Panc1 (cell line): ENCODE data around the gene OR5A2.

Experiments used
- CTCF ChIP-seq: fragments of 450-650 bp; IDR thresholded peaks from 2 replicates; pipeline ENCODE4 v1.5.1; 2017; ENCODE audit warnings: mild to moderate bottlenecking
- POLR2AphosphoS5 ChIP-seq: IDR thresholded peaks from 2 replicates; pipeline ENCODE4 v1.6.1; 2012; ENCODE audit warnings: mild to moderate bottlenecking, low read depth, low read length, moderate library complexity
- REST ChIP-seq, 2 experiments: IDR thresholded peaks; 2 replicates each; pipeline ENCODE4 v1.6.1; 2011 to 2012; ENCODE audit warnings: low read depth in 2 of 2, control low read depth in 1 of 2, low read length in 1 of 2, mild to moderate bottlenecking in 1 of 2, moderate library complexity in 1 of 2; ENCODE audit not compliant: insufficient read depth in 1 of 2
- SIN3A ChIP-seq: IDR thresholded peaks from 2 replicates; pipeline ENCODE4 v1.6.1; 2012; ENCODE audit warnings: low read depth, mild to moderate bottlenecking, low read length, moderate library complexity, borderline replicate concordance; ENCODE audit not compliant: insufficient read depth

DNA sequence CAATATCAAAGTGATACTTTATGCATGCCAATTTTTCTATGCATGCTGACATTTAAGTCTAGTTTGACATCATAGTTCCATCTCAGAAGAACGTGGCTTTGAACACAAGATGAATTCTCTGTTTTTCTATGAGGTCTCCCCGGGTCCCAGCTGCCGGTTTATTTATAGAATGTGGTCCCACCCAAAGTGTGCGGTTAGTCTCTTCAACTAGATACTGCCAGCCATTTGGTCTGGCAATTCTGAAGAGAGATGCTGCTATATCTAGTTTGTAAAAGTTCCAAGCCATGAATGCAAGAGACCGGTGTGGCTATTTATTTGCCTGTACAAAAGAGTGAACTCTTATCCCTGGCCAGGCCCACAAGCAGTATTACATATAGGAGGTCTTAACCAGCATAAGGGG lies 9.2 kb downstream of the OR5A2 start:
- TF ChIP-seq CTCF (no peak), POLR2AphosphoS5 (no peak), REST (IDR thresholded peaks at IDR 0.05; ENCODE audit: insufficient read depth in 1 of 2, low read depth in 2 of 2, low read length in 1 of 2) (no peak), SIN3A (no peak)
